ENCODE results near the gene TRPM3.

The TRPM3 gene

GRCh38 chr9:70480405-70480980 lies 640.9 kb downstream of the TRPM3 start:
- no peak for DNase-seq (ENCODE audit: low read depth)
- no peak for TF ChIP-seq MAX (IDR thresholded peaks at IDR 0.05; ENCODE audit: low read depth, low read length)
- no peak for TF ChIP-seq POLR2A (IDR thresholded peaks at IDR 0.05; ENCODE audit: extremely low read depth, insufficient read length)
- TF ChIP-seq MYC (IDR thresholded peaks at IDR 0.05; ENCODE audit: low read depth, low read length), result no peak
- no peak overlapping the region for H3K4me3 ChIP-seq (ENCODE audit: low read depth, low read length)

DNA sequence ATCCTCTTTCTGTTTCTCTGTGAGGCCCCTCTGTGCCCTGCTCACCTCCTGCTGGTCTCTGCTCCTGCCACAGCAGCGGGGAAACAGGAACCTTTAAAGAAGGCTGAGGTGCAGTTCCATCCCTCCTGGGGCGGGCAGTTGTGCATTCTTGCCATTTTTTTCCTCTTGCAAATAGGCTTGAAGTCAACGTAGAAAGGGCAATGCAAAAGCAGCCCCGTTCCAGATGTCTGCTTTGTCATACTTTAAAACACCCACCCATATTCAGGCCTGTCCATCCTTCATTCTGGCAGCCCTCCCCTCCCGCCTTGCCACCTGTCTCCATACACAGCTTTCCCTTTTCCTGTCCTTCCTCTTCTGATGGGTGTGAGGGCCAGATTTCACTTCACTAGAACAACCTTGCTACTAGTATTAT lies 641.5 kb downstream of the TRPM3 start:
- no peak overlapping the region for H3K4me3 ChIP-seq (ENCODE audit: low read depth, low read length)
- DNase-seq (ENCODE audit: low read depth), result no peak
- TF ChIP-seq MYC (IDR thresholded peaks at IDR 0.05; ENCODE audit: low read depth, low read length), result no peak
- no peak for TF ChIP-seq POLR2A (IDR thresholded peaks at IDR 0.05; ENCODE audit: extremely low read depth, insufficient read length)
- TF ChIP-seq MAX (IDR thresholded peaks at IDR 0.05; ENCODE audit: low read depth, low read length), result no peak
- TF ChIP-seq, protein P1, sequence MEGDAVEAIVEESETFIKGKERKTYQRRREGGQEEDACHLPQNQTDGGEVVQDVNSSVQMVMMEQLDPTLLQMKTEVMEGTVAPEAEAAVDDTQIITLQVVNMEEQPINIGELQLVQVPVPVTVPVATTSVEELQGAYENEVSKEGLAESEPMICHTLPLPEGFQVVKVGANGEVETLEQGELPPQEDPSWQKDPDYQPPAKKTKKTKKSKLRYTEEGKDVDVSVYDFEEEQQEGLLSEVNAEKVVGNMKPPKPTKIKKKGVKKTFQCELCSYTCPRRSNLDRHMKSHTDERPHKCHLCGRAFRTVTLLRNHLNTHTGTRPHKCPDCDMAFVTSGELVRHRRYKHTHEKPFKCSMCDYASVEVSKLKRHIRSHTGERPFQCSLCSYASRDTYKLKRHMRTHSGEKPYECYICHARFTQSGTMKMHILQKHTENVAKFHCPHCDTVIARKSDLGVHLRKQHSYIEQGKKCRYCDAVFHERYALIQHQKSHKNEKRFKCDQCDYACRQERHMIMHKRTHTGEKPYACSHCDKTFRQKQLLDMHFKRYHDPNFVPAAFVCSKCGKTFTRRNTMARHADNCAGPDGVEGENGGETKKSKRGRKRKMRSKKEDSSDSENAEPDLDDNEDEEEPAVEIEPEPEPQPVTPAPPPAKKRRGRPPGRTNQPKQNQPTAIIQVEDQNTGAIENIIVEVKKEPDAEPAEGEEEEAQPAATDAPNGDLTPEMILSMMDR (IDR thresholded peaks at IDR 0.05; ENCODE audit: low read depth, low read length), result no peak
